Measurements from ENCODE around the gene CYYR1. TPM values are rescaled to one million over a fixed set of nuclear protein-coding genes. Genes with fewer than 3 reads are reported as not detected.
A peak's percentile ranks its signal among the peaks of the same experiment; 100 is the strongest.

Gene CYYR1
- 10 to 100 TPM; 63.2 to 67.4 (median 64.8) TPM for polyA plus RNA-seq (ENCODE audit: insufficient read length in 3 of 3)

- DNase-seq (ENCODE audit: low read depth in 3 of 3, low spot score in 2 of 3), result peak; percentile 47 to 57 (median 51)
These were observed at the start of gene CYYR1 for GRCh38 chr21:26572702-26573381. Gene CYYR1 (minus strand): TSS chr21:26573286. CDS start chr21:26572940, 346 bp downstream.

- no peak for DNase-seq (ENCODE audit: low read depth in 3 of 3, low spot score in 2 of 3)
These were observed 44.1 kb upstream of the CYYR1 start for GRCh38 chr21:26617176-26617575.

GRCh38 chr21:26614251-26614650 lies 41.2 kb upstream of the CYYR1 start:
- no peak for DNase-seq (ENCODE audit: low read depth in 3 of 3, low spot score in 2 of 3)

GRCh38 chr21:26599261-26599660 lies 26.2 kb upstream of the CYYR1 start:
- no peak for DNase-seq (ENCODE audit: low read depth in 3 of 3, low spot score in 2 of 3)

- no peak for DNase-seq (ENCODE audit: low read depth in 3 of 3, low spot score in 2 of 3)
These were observed 24.9 kb upstream of the CYYR1 start for GRCh38 chr21:26597981-26598380.

- DNase-seq (ENCODE audit: low read depth in 3 of 3, low spot score in 2 of 3), result no peak
These were observed 23.9 kb upstream of the CYYR1 start for GRCh38 chr21:26597031-26597430.

GRCh38 chr21:26595971-26596370 lies 22.9 kb upstream of the CYYR1 start:
- DNase-seq (ENCODE audit: low read depth in 3 of 3, low spot score in 2 of 3), result no peak

GRCh38 chr21:26593800-26594199 lies 20.7 kb upstream of the CYYR1 start:
- no peak for DNase-seq (ENCODE audit: low read depth in 3 of 3, low spot score in 2 of 3)

- no peak for DNase-seq (ENCODE audit: low read depth in 3 of 3, low spot score in 2 of 3)
These were observed 18.5 kb upstream of the CYYR1 start for GRCh38 chr21:26591543-26591942.

- DNase-seq (ENCODE audit: low read depth in 3 of 3, low spot score in 2 of 3), result no peak
These were observed 15.4 kb upstream of the CYYR1 start for GRCh38 chr21:26588446-26588845.

GRCh38 chr21:26587736-26588201 lies 14.7 kb upstream of the CYYR1 start:
- no peak for DNase-seq (ENCODE audit: low read depth in 3 of 3, low spot score in 2 of 3)

- DNase-seq (ENCODE audit: low read depth in 3 of 3, low spot score in 2 of 3), result no peak
These were observed 10.7 kb upstream of the CYYR1 start for GRCh38 chr21:26583769-26584168.

- DNase-seq (ENCODE audit: low read depth in 3 of 3, low spot score in 2 of 3), result no peak
These were observed 8.7 kb upstream of the CYYR1 start for GRCh38 chr21:26581818-26582217.

GRCh38 chr21:26572076-26572701 lies 897 bp downstream of the CYYR1 start:
- peak in 2 of 3 donors; percentile 50 to 56 for DNase-seq (ENCODE audit: low read depth in 3 of 3, low spot score in 2 of 3)

GRCh38 chr21:26570203-26570602 lies 2.9 kb downstream of the CYYR1 start:
- DNase-seq (ENCODE audit: low read depth in 3 of 3, low spot score in 2 of 3), result no peak

GRCh38 chr21:26565546-26565945 lies 7.5 kb downstream of the CYYR1 start:
- no peak for DNase-seq (ENCODE audit: low read depth in 3 of 3, low spot score in 2 of 3)

GRCh38 chr21:26565111-26565510 lies 8.0 kb downstream of the CYYR1 start:
- no peak for DNase-seq (ENCODE audit: low read depth in 3 of 3, low spot score in 2 of 3)

- no peak for DNase-seq (ENCODE audit: low read depth in 3 of 3, low spot score in 2 of 3)
These were observed 9.1 kb downstream of the CYYR1 start for GRCh38 chr21:26563856-26564503.

GRCh38 chr21:26560612-26561011 lies 12.5 kb downstream of the CYYR1 start:
- no peak for DNase-seq (ENCODE audit: low read depth in 3 of 3, low spot score in 2 of 3)

- no peak for DNase-seq (ENCODE audit: low read depth in 3 of 3, low spot score in 2 of 3)
These were observed 14.0 kb downstream of the CYYR1 start for GRCh38 chr21:26559099-26559498.

- no peak for DNase-seq (ENCODE audit: low read depth in 3 of 3, low spot score in 2 of 3)
These were observed 16.0 kb downstream of the CYYR1 start for GRCh38 chr21:26557106-26557505.

All from right renal cortex interstitium (tissue), 3 donors.